ENCODE data around the gene KRTAP5-8.

GRCh38 chr11:71505001-71505400 is 32.8 kb upstream of the KRTAP5-8 start:
- no peak for TF ChIP-seq EP300 (IDR thresholded peaks at IDR 0.05; ENCODE audit: borderline replicate concordance)
- TF ChIP-seq TEAD4 (IDR thresholded peaks at IDR 0.05): no peak
- no peak for TF ChIP-seq ZBTB7A (IDR thresholded peaks at IDR 0.05; ENCODE audit: low read depth)
- no peak for TF ChIP-seq EGR1 (IDR thresholded peaks at IDR 0.05)
- no peak for TF ChIP-seq MAX (IDR thresholded peaks at IDR 0.05)
- no peak for TF ChIP-seq CREB1 (IDR thresholded peaks at IDR 0.05; ENCODE audit: low read depth)
- no peak for TF ChIP-seq RAD21 (IDR thresholded peaks at IDR 0.05; ENCODE audit: low read depth)
- TF ChIP-seq TAF1 (IDR thresholded peaks at IDR 0.05; ENCODE audit: low read depth): no peak
- TF ChIP-seq REST (IDR thresholded peaks at IDR 0.05; ENCODE audit: low read depth): no peak
- TF ChIP-seq YY1 (IDR thresholded peaks at IDR 0.05; ENCODE audit: low read depth): no peak
- TF ChIP-seq TCF12 (IDR thresholded peaks at IDR 0.05; ENCODE audit: low read depth): no peak
- TF ChIP-seq CEBPB (IDR thresholded peaks at IDR 0.05): no peak
- TF ChIP-seq NFIC (IDR thresholded peaks at IDR 0.05): no peak

Measured in Ishikawa (cell line).